MM.1S (cell line): ENCODE results near the gene DHX15.

Experiments used
- DNase-seq: peaks from one replicate; pipeline ENCODE4 v3.0.0-alpha.2; 2015
- H2AFZ ChIP-seq: fragments of 300-600 bp; sonication (generic); 2 replicates; pipeline ENCODE4 v1.6.0; 2016; ENCODE audit warnings: antibody characterized with exemption, low read length
- H3F3A ChIP-seq: fragments of 300-600 bp; sonication (generic); 2 replicates; pipeline ENCODE4 v1.6.1; 2016; ENCODE audit warnings: mild to moderate bottlenecking, antibody characterized with exemption, low read length, moderate library complexity, mixed read lengths; ENCODE audit not compliant: insufficient read depth
- H3K27ac ChIP-seq: fragments of 300-600 bp; sonication (generic); 2 replicates; pipeline ENCODE4 v1.5.1; 2016; ENCODE audit warnings: mild to moderate bottlenecking, low read length
- H3K27me3 ChIP-seq: fragments of 300-600 bp; sonication (generic); replicated peaks from 2 replicates; pipeline ENCODE4 v1.6.0; 2016; ENCODE audit warnings: low read length; ENCODE audit not compliant: insufficient read depth
- H3K36me3 ChIP-seq: fragments of 300-600 bp; sonication (generic); replicated peaks from 2 replicates; pipeline ENCODE4 v1.6.1; 2016; ENCODE audit warnings: mild to moderate bottlenecking, low read length, mixed read lengths; ENCODE audit not compliant: insufficient read depth
- H3K4me1 ChIP-seq: fragments of 300-600 bp; sonication (generic); 2 replicates; pipeline ENCODE4 v1.6.1; 2016; ENCODE audit warnings: low read length, mixed read lengths
- H3K4me2 ChIP-seq: fragments of 300-600 bp; sonication (generic); 2 replicates; pipeline ENCODE4 v1.6.0; 2016; ENCODE audit warnings: low read depth, low read length
- H3K4me3 ChIP-seq: fragments of 300-600 bp; sonication (generic); 2 replicates; pipeline ENCODE4 v1.5.1; 2016; ENCODE audit warnings: low read length, mixed read lengths
- H3K79me2 ChIP-seq: fragments of 300-600 bp; sonication (generic); 2 replicates; pipeline ENCODE4 v1.6.1; 2016; ENCODE audit warnings: mixed run types, low read length, mixed read lengths
- H3K9ac ChIP-seq: fragments of 300-600 bp; sonication (generic); 2 replicates; pipeline ENCODE4 v1.6.1; 2016; ENCODE audit warnings: low read length, mixed read lengths
- H3K9me2 ChIP-seq: fragments of 300-600 bp; sonication (generic); replicated peaks from 2 replicates; pipeline ENCODE4 v1.6.1; 2016; ENCODE audit warnings: mild to moderate bottlenecking, low read length, mixed read lengths; ENCODE audit not compliant: insufficient read depth
- H3K9me3 ChIP-seq: fragments of 300-600 bp; sonication (generic); replicated peaks from 2 replicates; pipeline ENCODE4 v1.6.1; 2016; ENCODE audit warnings: mild to moderate bottlenecking, low read length, mixed read lengths; ENCODE audit not compliant: insufficient read depth
- H4K20me1 ChIP-seq: fragments of 300-600 bp; sonication (generic); 2 replicates; pipeline ENCODE4 v1.6.1; 2016; ENCODE audit warnings: mild to moderate bottlenecking, low read length, moderate library complexity, mixed read lengths; ENCODE audit not compliant: insufficient read depth
- CTCF ChIP-seq: fragments of 300-600 bp; sonication (generic); IDR thresholded peaks from 2 replicates; pipeline ENCODE4 v1.5.1; 2016; ENCODE audit warnings: antibody characterized with exemption, low read length, mixed read lengths
- EZH2 ChIP-seq: fragments of 300-600 bp; sonication (generic); optimal IDR thresholded peaks from 2 replicates; pipeline ENCODE3; 2017; ENCODE audit warnings: low read depth, mild to moderate bottlenecking, antibody characterized with exemption, low read length, mixed read lengths
- EZH2phosphoT487 ChIP-seq: fragments of 300-600 bp; sonication (generic); IDR thresholded peaks from 2 replicates; pipeline ENCODE4 v1.6.1; 2018; ENCODE audit warnings: antibody characterized with exemption, low read length

The DHX15 gene

GRCh38 chr4:24611575-24611974 lies 27.2 kb upstream of the DHX15 start:
- Histone ChIP-seq H3F3A (no peaks in the 10 kb centered on the region), H2AFZ (no peak overlapping the region), H4K20me1 (no peaks in the 10 kb centered on the region), H3K9me2 (no peaks in the 10 kb centered on the region), H3K4me1 (no peaks in the 10 kb centered on the region), H3K4me2 (no peak overlapping the region), H3K9ac (no peak overlapping the region), H3K36me3 (no peaks in the 10 kb centered on the region), H3K27ac (no peak overlapping the region), H3K27me3 (no peaks in the 10 kb centered on the region), H3K79me2 (no peaks in the 10 kb centered on the region), H3K9me3 (no peaks in the 10 kb centered on the region), H3K4me3 (no peak overlapping the region)
- TF ChIP-seq EZH2 (no peak), EZH2phosphoT487 (no peak)
- no peak for DNase-seq

- Histone ChIP-seq H3F3A (no peaks in the 10 kb centered on the region), H3K4me2 (no peak overlapping the region), H3K27ac (no peak overlapping the region), H2AFZ (no peak overlapping the region), H3K9ac (no peak overlapping the region), H4K20me1 (no peaks in the 10 kb centered on the region), H3K79me2 (no peaks in the 10 kb centered on the region), H3K4me3 (no peak overlapping the region), H3K9me2 (no peaks in the 10 kb centered on the region), H3K4me1 (no peaks in the 10 kb centered on the region), H3K9me3 (no peaks in the 10 kb centered on the region), H3K36me3 (no peaks in the 10 kb centered on the region), H3K27me3 (no peaks in the 10 kb centered on the region)
- DNase-seq: no peak
- TF ChIP-seq CTCF (no peak), EZH2phosphoT487 (no peak), EZH2 (no peak)
Measured at GRCh38 chr4:24607334-24607733, 23.0 kb upstream of the DHX15 start.

GRCh38 chr4:24605216-24605615 lies 20.9 kb upstream of the DHX15 start:
- Histone ChIP-seq H3F3A (no peaks in the 10 kb centered on the region), H3K4me3 (no peak overlapping the region), H3K79me2 (no peaks in the 10 kb centered on the region), H3K9me3 (no peaks in the 10 kb centered on the region), H3K36me3 (no peaks in the 10 kb centered on the region), H3K27ac (no peak overlapping the region), H3K4me2 (no peak overlapping the region), H3K9me2 (no peaks in the 10 kb centered on the region), H3K4me1 (no peaks in the 10 kb centered on the region), H3K27me3 (no peaks in the 10 kb centered on the region), H2AFZ (no peak overlapping the region), H4K20me1 (no peaks in the 10 kb centered on the region), H3K9ac (no peak overlapping the region)
- no peak for TF ChIP-seq CTCF
- TF ChIP-seq EZH2: no peak
- no peak for TF ChIP-seq EZH2phosphoT487
- no peak for DNase-seq

GRCh38 chr4:24604558-24605214 lies 20.3 kb upstream of the DHX15 start:
- H3K27me3 ChIP-seq: no peaks in the 10 kb centered on the region
- no peak overlapping the region for H2AFZ ChIP-seq
- H3K9me2 ChIP-seq: no peaks in the 10 kb centered on the region
- H3K4me2 ChIP-seq: no peak overlapping the region
- no peaks in the 10 kb centered on the region for H3F3A ChIP-seq
- TF ChIP-seq CTCF (no peak), EZH2 (no peak), EZH2phosphoT487 (no peak)
- H3K27ac ChIP-seq: no peak overlapping the region
- no peaks in the 10 kb centered on the region for H3K36me3 ChIP-seq
- H3K79me2 ChIP-seq: no peaks in the 10 kb centered on the region
- no peak overlapping the region for H3K9ac ChIP-seq
- H4K20me1 ChIP-seq: no peaks in the 10 kb centered on the region
- DNase-seq: no peak
- H3K9me3 ChIP-seq: no peaks in the 10 kb centered on the region
- H3K4me1 ChIP-seq: no peaks in the 10 kb centered on the region
- H3K4me3 ChIP-seq: no peak overlapping the region
